ENCODE measurements around the gene SPRY1. TPM values are rescaled to one million over a fixed set of nuclear protein-coding genes. Genes with fewer than 3 reads are reported as not detected.

The SPRY1 gene
- total RNA-seq, 2 experiments from 2014 or later, result 0.13 to 0.79 TPM

- intact Hi-C loops (cut with micrococcal nuclease; ENCODE audit: unreplicated experiment), result no loop called here
- no TSS peak for BruUV-seq (replicated peaks)
- Histone ChIP-seq H2AFZ (ENCODE audit: low read length) (no peak overlapping the region), H3K27ac (ENCODE audit: low read depth, low read length, poor library complexity, severe bottlenecking) (no peak overlapping the region), H3K9me3 (ENCODE audit: low read length) (peaks cover 8% of the 10 kb centered on the region; the same call in 1 of the 2 replicates), H3K4me2 (ENCODE audit: low read length) (no peak overlapping the region), H3K36me3 (ENCODE audit: insufficient read depth, low read length) (peaks cover 8% of the 10 kb centered on the region), H3K9me2 (ENCODE audit: insufficient read depth, low read length) (no peaks in the 10 kb centered on the region), H3K79me2 (ENCODE audit: insufficient read depth, low read depth, low read length) (no peaks in the 10 kb centered on the region), H3K4me1 (ENCODE audit: insufficient read depth, low read length, poor library complexity, severe bottlenecking) (peaks cover 51% of the 10 kb centered on the region), H3K4me3 (ENCODE audit: low read depth, low read length, poor library complexity, severe bottlenecking) (no peak overlapping the region), H4K20me1 (ENCODE audit: insufficient read depth, low read length) (no peaks in the 10 kb centered on the region)
- ChIA-PET POLR2A (interaction anchor here (0.6 to 4.9 kb wide), 2 partner anchors 12 to 35 kb away, joined by 3 to 35 read pairs; no protein-coding TSS in a partner anchor), CTCF (ENCODE audit: unreplicated experiment) (no interaction called here)
- TF ChIP-seq, protein P1, sequence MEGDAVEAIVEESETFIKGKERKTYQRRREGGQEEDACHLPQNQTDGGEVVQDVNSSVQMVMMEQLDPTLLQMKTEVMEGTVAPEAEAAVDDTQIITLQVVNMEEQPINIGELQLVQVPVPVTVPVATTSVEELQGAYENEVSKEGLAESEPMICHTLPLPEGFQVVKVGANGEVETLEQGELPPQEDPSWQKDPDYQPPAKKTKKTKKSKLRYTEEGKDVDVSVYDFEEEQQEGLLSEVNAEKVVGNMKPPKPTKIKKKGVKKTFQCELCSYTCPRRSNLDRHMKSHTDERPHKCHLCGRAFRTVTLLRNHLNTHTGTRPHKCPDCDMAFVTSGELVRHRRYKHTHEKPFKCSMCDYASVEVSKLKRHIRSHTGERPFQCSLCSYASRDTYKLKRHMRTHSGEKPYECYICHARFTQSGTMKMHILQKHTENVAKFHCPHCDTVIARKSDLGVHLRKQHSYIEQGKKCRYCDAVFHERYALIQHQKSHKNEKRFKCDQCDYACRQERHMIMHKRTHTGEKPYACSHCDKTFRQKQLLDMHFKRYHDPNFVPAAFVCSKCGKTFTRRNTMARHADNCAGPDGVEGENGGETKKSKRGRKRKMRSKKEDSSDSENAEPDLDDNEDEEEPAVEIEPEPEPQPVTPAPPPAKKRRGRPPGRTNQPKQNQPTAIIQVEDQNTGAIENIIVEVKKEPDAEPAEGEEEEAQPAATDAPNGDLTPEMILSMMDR (conservative IDR thresholded peaks at IDR 0.05; ENCODE audit: low read length), result no peak
- TF ChIP-seq EZH2phosphoT487 (IDR thresholded peaks at IDR 0.05; ENCODE audit: borderline replicate concordance, low read depth, low read length), result no peak
- no peak for DNase-seq (ENCODE audit: low spot score)
These were observed 39.7 kb upstream of the SPRY1 start for GRCh38 chr4:123356921-123357320.

- Histone ChIP-seq H2AFZ (ENCODE audit: low read length) (peak overlapping the region; percentile 81), H3K4me1 (ENCODE audit: insufficient read depth, low read length, poor library complexity, severe bottlenecking) (peaks cover 58% of the 10 kb centered on the region)
- CTCF ChIA-PET (ENCODE audit: unreplicated experiment), result interaction anchor here (0.6 to 2.3 kb wide), 6 partner anchors 10 to 164 kb away, joined by 3 to 12 read pairs (median 4); no protein-coding TSS in a partner anchor
These were observed 36.9 kb upstream of the SPRY1 start for GRCh38 chr4:123359449-123360315.

More at GRCh38 chr4:123359449-123360315, 36.9 kb upstream of the SPRY1 start:
- peak overlapping the region; percentile 37 for H3K4me3 ChIP-seq (ENCODE audit: low read depth, low read length, poor library complexity, severe bottlenecking)
- no TSS peak for BruUV-seq (replicated peaks)
- intact Hi-C loops (cut with micrococcal nuclease; ENCODE audit: unreplicated experiment), result loop anchor here (5.0 kb wide), 1 partner anchor 83 kb away; no protein-coding TSS in a partner anchor
- peak overlapping the region; percentile 26 for H3K27ac ChIP-seq (ENCODE audit: low read depth, low read length, poor library complexity, severe bottlenecking)
- H3K9me3 ChIP-seq (ENCODE audit: low read length), result peaks cover 15% of the 10 kb centered on the region; the same call in 1 of the 2 replicates
- H3K79me2 ChIP-seq (ENCODE audit: insufficient read depth, low read depth, low read length), result no peaks in the 10 kb centered on the region
- peaks cover 12% of the 10 kb centered on the region for H3K36me3 ChIP-seq (ENCODE audit: insufficient read depth, low read length)
- no peaks in the 10 kb centered on the region for H4K20me1 ChIP-seq (ENCODE audit: insufficient read depth, low read length)
- TF ChIP-seq, protein P1 (conservative IDR thresholded peaks at IDR 0.05; ENCODE audit: low read length), result no peak
- TF ChIP-seq EZH2phosphoT487 (IDR thresholded peaks at IDR 0.05; ENCODE audit: borderline replicate concordance, low read depth, low read length), result no peak
- H3K9me2 ChIP-seq (ENCODE audit: insufficient read depth, low read length), result no peaks in the 10 kb centered on the region
- peak; percentile 73 for DNase-seq (ENCODE audit: low spot score)
- POLR2A ChIA-PET, result interaction anchor here (0.5 to 6.2 kb wide), 21 partner anchors 8 to 298 kb away, joined by 3 to 51 read pairs (median 3); no protein-coding TSS in a partner anchor
- peak overlapping the region; percentile 58 for H3K4me2 ChIP-seq (ENCODE audit: low read length)

Measured in OCI-LY7 (cell line).